H1 (cell line): ENCODE data around the gene FNDC1.
A peak's percentile ranks its signal among the peaks of the same experiment; 100 is the strongest.

Experiments
- CBX5 ChIP-seq: fragments of 300-800, 300-1000 bp; sonication (generic); IDR thresholded peaks from 2 replicates; pipeline ENCODE4 v1.7.1; 2016; ENCODE audit warnings: antibody characterized with exemption, low read length, low read depth
- CTCF ChIP-seq, 3 experiments: IDR thresholded peaks; 1 replicate in 2 of 3; 2 replicates in 1 of 3; pipeline versions ENCODE4 v1.5.1 to v1.6.1; 2011; ENCODE audit warnings: low read length in 3 of 3, mild to moderate bottlenecking in 3 of 3, inconsistent platforms in 2 of 3, low read depth in 1 of 3, moderate library complexity in 1 of 3; ENCODE audit not compliant: insufficient read depth in 1 of 3; ENCODE audit errors: control extremely low read depth in 1 of 3
- EP300 ChIP-seq, 2 experiments: IDR thresholded peaks; 1 replicate in 1 of 2; 2 replicates in 1 of 2; pipeline ENCODE4 v1.6.1; 2011 to 2012; ENCODE audit warnings: low read depth in 2 of 2, low read length in 2 of 2, mild to moderate bottlenecking in 2 of 2, borderline replicate concordance in 1 of 2, inconsistent platforms in 1 of 2, moderate library complexity in 1 of 2
- EZH2 ChIP-seq: fragments of 200-600 bp; sonication (generic); IDR thresholded peaks from 2 replicates; pipeline ENCODE4 v1.7.1; 2012; ENCODE audit warnings: low read depth, mild to moderate bottlenecking, moderate library complexity, low read length, inconsistent platforms; ENCODE audit not compliant: severe bottlenecking
- JUND ChIP-seq: IDR thresholded peaks from 2 replicates; pipeline ENCODE4 v1.6.1; 2011; ENCODE audit warnings: mild to moderate bottlenecking, improper control_type of control experiment, low read length
- NRF1 ChIP-seq: IDR thresholded peaks from 2 replicates; pipeline ENCODE4 v1.6.1; 2011; ENCODE audit warnings: mild to moderate bottlenecking, low read depth, low read length, improper control_type of control experiment
- POLR2A ChIP-seq, 2 experiments: IDR thresholded peaks; 1 replicate in 1 of 2; 2 replicates in 1 of 2; pipeline ENCODE4 v1.6.1; 2011; ENCODE audit warnings: low read depth in 2 of 2, low read length in 2 of 2, mild to moderate bottlenecking in 2 of 2; ENCODE audit errors: control extremely low read depth in 1 of 2
- POLR2AphosphoS5 ChIP-seq: IDR thresholded peaks from 2 replicates; pipeline ENCODE4 v1.6.1; 2011; ENCODE audit warnings: low read depth, low read length
- RAD21 ChIP-seq, 2 experiments: IDR thresholded peaks in 1 of 2; conservative IDR thresholded peaks in 1 of 2; 2 replicates each; pipeline ENCODE4 v1.6.1; 2011; ENCODE audit warnings: low read depth in 2 of 2, low read length in 2 of 2, improper control_type of control experiment in 1 of 2, inconsistent platforms in 1 of 2, mild to moderate bottlenecking in 1 of 2, moderate library complexity in 1 of 2
- ZNF274 ChIP-seq: IDR thresholded peaks from 2 replicates; pipeline ENCODE4 v1.7.0; 2012; ENCODE audit warnings: low read length, borderline replicate concordance; ENCODE audit errors: extremely low read depth

GRCh38 chr6:159169557-159170332, 545 bp downstream of the FNDC1 start:
- TF ChIP-seq EP300 (IDR thresholded peaks at IDR 0.05; ENCODE audit: borderline replicate concordance in 1 of 2, low read depth in 2 of 2, low read length in 2 of 2) (no peak), CBX5 (no peak), POLR2AphosphoS5 (no peak), POLR2A (IDR thresholded peaks at IDR 0.05; ENCODE audit: control extremely low read depth in 1 of 2, low read depth in 2 of 2, low read length in 2 of 2) (no peak), CTCF (IDR thresholded peaks at IDR 0.05; ENCODE audit: control extremely low read depth in 1 of 3, insufficient read depth in 1 of 3, low read depth in 1 of 3, low read length in 3 of 3) (no peak), RAD21 (IDR thresholded peaks at IDR 0.05 in 1 of 2, conservative IDR thresholded peaks at IDR 0.05 in 1 of 2; ENCODE audit: low read depth in 2 of 2, low read length in 2 of 2) (no peak; a peak in 1 of 4 replicates), JUND (no peak), EZH2 (peak; percentile 86), NRF1 (no peak), ZNF274 (no peak)
